ENCODE data around the gene SLC2A5.

The SLC2A5 gene

GRCh38 chr1:9061252-9061960 lies 8.0 kb downstream of the SLC2A5 start:
- no peak for DNase-seq

- no peak for DNase-seq
Observed at GRCh38 chr1:9059891-9060744, 9.3 kb downstream of the SLC2A5 start.

GRCh38 chr1:9058465-9058864 lies 11.0 kb downstream of the SLC2A5 start:
- no peak for DNase-seq

- no peak for DNase-seq
Observed at GRCh38 chr1:9057851-9058250, 11.6 kb downstream of the SLC2A5 start.

- no peak for DNase-seq
Observed at GRCh38 chr1:9052272-9053049, 17.0 kb downstream of the SLC2A5 start.

GRCh38 chr1:9051379-9051778 lies 18.1 kb downstream of the SLC2A5 start:
- DNase-seq: no peak

- no peak for DNase-seq
Observed at GRCh38 chr1:9050803-9051202, 18.6 kb downstream of the SLC2A5 start.

GRCh38 chr1:9048551-9048950 lies 20.9 kb downstream of the SLC2A5 start:
- no peak for DNase-seq

GRCh38 chr1:9047019-9047418 lies 22.4 kb downstream of the SLC2A5 start:
- DNase-seq: no peak

- no peak for DNase-seq
Observed at GRCh38 chr1:9045861-9046510, 23.4 kb downstream of the SLC2A5 start.

- DNase-seq: no peak
Observed at GRCh38 chr1:9044236-9044635, 25.2 kb downstream of the SLC2A5 start.

GRCh38 chr1:9042272-9042671 lies 27.2 kb downstream of the SLC2A5 start:
- no peak for DNase-seq

- no peak for DNase-seq
Observed at GRCh38 chr1:9041116-9041779, 28.2 kb downstream of the SLC2A5 start.

- DNase-seq: no peak
Observed at GRCh38 chr1:9040659-9041030, 28.8 kb downstream of the SLC2A5 start.

GRCh38 chr1:9039761-9040658 lies 29.4 kb downstream of the SLC2A5 start:
- DNase-seq: no peak

GRCh38 chr1:9038881-9039760 lies 30.3 kb downstream of the SLC2A5 start:
- DNase-seq: no peak

GRCh38 chr1:9038338-9038650 lies 31.1 kb downstream of the SLC2A5 start:
- DNase-seq: no peak

GRCh38 chr1:9037476-9038337 lies 31.7 kb downstream of the SLC2A5 start:
- no peak for DNase-seq

GRCh38 chr1:9035226-9035625 lies 34.2 kb downstream of the SLC2A5 start:
- no peak for DNase-seq

Data from effector CD8-positive, alpha-beta T cell (primary cell).